Stimulated activated naive CD8-positive, alpha-beta T cell treated with anti-CD3 and anti-CD28 coated beads, Interleukin-15, Interleukin-2, amounts not matched to agents 100 U/mL and 50 U/mL, for 24 hours (primary cell): ENCODE results near the gene MRPL57.
"Not testable (repeated sequence)": the region's sequence is repeated elsewhere in the genome, so short reads cannot be mapped to it uniquely, and the experiment has no call there.

Experiments used
- ATAC-seq: fragments of 150-1000 bp; cut with Tn5 transposase; one replicate; pipeline ENCODE4 v1.10.0; 2021
- DNase-seq: peaks from one replicate; pipeline ENCODE4 v3.0.0; 2021

Gene MRPL57

DNA sequence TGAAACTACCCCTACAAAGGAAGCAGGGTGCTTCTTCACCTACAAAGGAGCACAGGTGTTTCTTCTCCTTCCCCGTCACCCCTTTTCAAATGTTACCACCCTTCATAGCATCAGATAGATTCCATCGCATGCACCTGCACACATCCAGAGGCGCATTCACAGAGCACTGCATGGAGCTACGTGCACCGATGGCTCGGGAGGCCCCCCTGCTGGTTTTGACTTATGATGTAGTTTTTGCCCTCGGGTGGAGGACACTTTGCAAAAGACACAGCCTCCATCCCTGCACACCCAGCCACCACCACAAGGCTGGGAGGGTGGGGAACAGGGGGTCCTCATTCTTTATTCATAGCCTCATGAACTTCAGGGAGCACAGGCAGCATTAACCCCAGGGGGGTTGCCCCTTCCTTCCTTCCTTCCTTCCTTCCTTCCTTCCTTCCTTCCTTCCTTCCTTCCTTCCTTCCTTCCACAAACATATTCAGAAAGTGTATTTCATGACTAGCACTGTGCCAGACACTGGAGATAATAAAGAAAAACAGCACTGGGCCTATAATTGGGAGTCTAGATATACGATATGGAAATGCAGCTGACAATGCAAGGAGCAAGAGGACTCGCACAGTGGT, 21.3 kb downstream of the MRPL57 start:
- DNase-seq, ATAC-seq: not testable (repeated sequence)

- not testable (repeated sequence) for DNase-seq, ATAC-seq
Measured at GRCh38 chr13:21198391-21198790, 21.9 kb downstream of the MRPL57 start.

- not testable (repeated sequence) for ATAC-seq, DNase-seq
Measured at GRCh38 chr13:21201456-21202190, 25.2 kb downstream of the MRPL57 start.

DNA sequence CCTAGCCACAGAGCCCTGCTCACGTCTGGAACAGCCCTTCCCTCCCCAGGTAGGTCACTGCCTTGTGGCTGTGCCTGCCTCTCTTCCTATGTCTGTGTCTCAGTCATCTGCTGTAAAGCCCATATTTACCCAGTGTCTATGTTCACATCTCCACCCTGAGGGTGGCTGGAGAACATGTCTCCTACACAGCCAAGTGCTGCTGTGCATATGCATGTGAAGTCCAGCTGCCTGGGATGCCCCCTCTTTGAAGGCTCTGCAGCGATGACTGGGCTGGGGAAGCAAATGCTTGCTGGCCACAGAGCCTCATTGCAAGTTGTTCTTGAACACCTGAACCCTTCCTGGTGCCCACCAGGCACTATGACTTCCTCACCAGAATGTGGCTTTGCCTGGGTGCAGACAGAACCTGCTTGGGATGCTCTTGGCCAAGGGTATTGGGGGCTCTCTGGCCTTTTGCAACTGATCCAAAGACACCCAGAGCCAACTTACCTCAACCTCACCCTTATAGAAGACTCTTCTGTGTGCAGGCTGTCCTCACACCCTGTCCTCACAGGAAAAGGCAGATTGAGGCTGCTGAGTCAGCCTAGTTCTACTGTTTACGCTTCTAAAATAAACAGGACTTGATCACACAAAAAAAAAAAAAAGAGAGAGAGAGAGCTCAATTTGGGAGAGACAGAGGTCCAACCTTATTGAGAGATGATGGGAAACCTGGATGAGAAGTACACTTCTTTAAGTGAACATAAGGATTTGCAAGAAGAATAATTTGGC, 26.5 kb downstream of the MRPL57 start:
- DNase-seq (no peak), ATAC-seq (no peak)

- no peak for ATAC-seq
- no peak for DNase-seq
Measured at GRCh38 chr13:21208652-21209154, 32.2 kb downstream of the MRPL57 start.

DNA sequence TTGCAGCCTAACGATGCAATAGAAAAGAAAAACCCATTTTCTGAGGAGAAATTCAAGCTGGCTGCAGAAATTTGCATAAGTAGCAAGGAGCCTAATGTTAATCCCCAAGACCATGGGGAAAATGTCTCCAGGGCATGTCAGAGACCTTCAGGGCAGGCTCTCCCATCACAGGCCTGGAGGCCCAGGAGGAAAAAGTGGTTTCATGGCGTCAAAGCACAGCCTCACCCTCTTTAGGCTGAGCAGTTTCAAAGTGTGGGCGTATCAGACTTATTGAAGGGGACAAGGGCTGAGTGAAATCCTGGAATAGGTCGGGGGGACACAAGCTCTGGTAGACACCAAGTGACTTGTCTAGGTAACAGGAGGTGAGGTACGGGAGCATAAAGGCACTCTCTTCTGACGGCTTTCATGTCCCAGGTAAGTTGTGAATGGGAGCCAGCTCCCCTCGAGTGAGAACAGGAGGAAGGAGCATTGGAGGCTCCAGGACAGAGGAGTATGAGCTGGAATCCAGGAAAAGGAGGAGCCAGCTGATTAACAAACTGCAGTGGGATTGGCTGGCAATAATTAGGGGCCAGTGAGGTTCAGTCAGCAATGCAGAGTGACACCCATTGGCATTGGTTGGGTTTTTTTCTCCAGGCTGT, 35.8 kb downstream of the MRPL57 start:
- ATAC-seq: no peak

DNA sequence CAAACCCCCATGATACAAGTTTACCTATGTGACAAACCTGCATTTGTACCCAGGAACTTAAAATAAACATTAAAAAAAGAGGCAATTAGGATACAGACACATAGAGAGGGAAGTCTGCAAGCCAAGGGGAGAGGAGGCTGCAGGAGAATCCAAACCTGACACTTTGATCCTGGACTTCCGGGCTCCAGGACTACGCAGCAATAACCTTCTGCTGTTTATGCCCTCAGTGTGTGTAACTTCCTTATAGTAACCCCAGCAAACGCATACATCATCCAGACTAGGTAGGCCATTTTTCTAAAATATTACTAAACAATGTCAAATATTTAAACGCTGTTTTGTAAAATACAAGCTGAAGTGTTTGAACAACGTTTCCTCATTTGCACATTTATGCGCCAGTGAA, 39.0 kb downstream of the MRPL57 start:
- ATAC-seq, DNase-seq: not testable (repeated sequence)

More for the DNA sequence above, 35.8 kb downstream of the MRPL57 start:
- no peak for DNase-seq

- ATAC-seq: no peak
Measured at GRCh38 chr13:21216332-21216731, 39.9 kb downstream of the MRPL57 start.

GRCh38 chr13:21218351-21219035, 42.0 kb downstream of the MRPL57 start:
- ATAC-seq: peak; percentile 82

More at GRCh38 chr13:21216332-21216731, 39.9 kb downstream of the MRPL57 start:
- no peak for DNase-seq

GRCh38 chr13:21219036-21219381, 42.6 kb downstream of the MRPL57 start:
- no peak for DNase-seq
- ATAC-seq: peak; percentile 43

More at GRCh38 chr13:21218351-21219035, 42.0 kb downstream of the MRPL57 start:
- DNase-seq: no peak

GRCh38 chr13:21219716-21220115, 43.3 kb downstream of the MRPL57 start:
- not testable (repeated sequence) for ATAC-seq, DNase-seq

- DNase-seq: no peak
- no peak for ATAC-seq
Measured at GRCh38 chr13:21221268-21221667, 44.8 kb downstream of the MRPL57 start.

DNA sequence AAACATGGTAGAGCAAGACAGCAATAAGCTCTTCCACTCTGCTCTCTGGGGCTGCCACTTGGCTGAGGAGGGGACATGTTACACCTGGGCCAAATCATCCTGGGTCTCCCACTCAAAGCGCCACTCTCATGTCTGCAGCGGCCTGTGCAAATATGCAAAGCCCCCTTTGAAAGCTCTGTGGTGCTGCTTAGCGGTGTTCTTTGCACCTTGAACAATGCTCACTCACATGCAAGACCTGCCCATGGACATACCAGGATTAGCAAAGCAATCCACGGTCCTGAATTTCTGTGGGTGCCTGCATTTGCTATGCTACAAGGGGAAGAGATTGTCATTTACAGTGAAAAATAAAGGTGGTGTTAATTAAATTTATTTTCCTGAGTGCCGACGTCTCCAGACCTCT, 48.6 kb downstream of the MRPL57 start:
- DNase-seq (no peak), ATAC-seq (no peak)

GRCh38 chr13:21225841-21226581, 49.6 kb downstream of the MRPL57 start:
- ATAC-seq (no peak), DNase-seq (no peak)

DNA sequence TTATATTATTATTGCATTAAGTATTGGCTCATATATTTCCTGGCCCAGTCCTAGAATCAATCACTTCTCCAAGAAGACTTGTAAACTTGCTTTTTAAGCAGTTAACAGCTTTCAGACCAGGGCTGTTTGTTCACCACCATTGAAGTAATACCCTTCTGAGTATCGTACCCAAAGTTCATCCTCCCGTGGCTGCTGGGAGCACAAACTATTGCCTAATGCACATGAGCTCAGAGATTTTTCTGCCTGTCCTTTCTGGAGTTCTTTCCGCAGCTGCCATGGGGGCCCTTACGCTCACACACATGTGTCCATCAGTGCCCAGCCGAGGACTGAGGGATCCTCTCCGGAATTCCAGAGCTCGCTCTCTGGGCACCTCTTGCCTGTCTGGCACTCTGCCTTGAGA, 51.5 kb downstream of the MRPL57 start:
- ATAC-seq: no peak
- DNase-seq: no peak
